Measurements from ENCODE around the gene CDH7.
A peak's percentile ranks its signal among the peaks of the same experiment; 100 is the strongest.

The CDH7 gene

DNA sequence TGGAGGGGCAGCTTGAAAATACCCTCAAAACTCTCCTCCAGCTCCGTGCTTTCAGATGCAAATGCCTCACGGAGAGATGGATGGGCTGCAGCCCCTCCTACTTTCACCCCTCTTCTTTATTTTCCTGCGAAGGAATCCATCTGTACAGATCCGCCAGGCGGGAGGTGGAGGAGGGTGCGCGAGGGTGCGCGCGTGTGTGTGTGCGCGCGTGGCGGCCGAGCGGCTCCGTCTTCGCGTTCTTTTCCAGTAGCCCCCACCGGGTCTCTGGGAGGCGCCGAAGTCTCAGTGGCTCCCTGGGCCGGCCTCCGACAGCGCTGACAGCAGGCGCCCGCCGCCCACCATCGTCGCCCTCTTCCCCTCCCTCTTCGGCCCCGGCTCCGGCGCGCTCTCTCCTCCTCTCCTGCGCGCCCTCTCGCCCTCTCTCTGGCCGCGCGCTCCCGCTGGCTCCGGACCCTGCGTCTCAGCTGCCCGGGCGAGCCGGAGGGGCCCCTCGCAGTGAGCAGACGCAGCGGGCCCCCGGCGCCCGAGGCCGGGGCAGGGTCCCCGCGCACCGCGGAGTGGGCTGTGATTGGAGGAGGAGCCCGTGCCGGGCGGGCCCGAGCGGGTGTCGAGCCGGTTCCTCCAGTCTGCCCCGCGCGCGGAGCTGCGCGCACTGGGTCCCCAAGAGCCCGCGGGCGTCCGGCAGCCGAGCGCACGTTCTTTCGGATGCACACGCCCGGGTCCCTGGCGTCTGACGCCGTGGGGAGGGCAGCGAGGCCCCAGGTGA lies at the start of gene CDH7:
Gene CDH7 (plus strand): TSS at position 624 of the 766 bp plus-strand sequence. CDS start 11,831 bp downstream, outside the sequence.
- DNase-seq, result no peak

- no peak for DNase-seq
These were observed 46.8 kb upstream of the CDH7 start for GRCh38 chr18:65704046-65704445.

GRCh38 chr18:65706646-65707045 lies 44.2 kb upstream of the CDH7 start:
- no peak for DNase-seq

DNA sequence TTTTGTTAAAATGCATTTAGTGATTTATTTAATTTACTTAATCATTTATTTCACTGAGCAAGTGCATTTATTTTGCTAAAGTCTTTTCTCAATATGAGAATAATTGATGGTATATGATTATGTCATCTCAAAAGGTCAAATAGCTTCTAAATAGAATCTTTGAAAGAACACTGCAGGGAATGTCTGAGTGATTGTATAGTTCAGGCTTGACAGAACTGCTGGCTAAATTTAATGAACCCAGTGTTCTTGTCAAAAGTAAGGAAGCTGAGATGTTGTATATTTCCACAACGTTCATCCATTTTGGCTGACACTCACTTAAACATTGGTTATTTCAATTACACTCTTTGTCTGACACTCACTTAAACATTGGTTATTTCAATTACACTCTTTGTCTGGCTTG lies 39.3 kb upstream of the CDH7 start:
- DNase-seq, result no peak

DNA sequence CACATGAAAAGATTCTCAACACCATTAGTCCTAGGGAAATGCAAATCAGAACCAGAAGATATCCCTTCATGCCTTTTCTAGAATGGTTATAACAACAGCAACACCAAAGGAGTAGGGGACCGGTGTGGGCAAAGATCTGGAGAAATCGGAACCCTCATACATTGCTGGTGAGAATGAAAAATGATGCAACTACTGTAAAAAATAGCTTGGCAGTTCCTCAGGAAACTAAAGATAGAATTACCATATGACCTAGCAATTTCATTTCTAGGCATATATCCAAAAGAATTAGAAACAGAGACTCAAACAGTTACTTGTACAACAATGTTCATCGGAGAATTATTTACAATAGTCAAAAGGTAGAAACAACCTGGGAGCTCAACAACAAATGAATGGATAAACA lies 29.2 kb upstream of the CDH7 start:
- DNase-seq, result peak; percentile 59

DNA sequence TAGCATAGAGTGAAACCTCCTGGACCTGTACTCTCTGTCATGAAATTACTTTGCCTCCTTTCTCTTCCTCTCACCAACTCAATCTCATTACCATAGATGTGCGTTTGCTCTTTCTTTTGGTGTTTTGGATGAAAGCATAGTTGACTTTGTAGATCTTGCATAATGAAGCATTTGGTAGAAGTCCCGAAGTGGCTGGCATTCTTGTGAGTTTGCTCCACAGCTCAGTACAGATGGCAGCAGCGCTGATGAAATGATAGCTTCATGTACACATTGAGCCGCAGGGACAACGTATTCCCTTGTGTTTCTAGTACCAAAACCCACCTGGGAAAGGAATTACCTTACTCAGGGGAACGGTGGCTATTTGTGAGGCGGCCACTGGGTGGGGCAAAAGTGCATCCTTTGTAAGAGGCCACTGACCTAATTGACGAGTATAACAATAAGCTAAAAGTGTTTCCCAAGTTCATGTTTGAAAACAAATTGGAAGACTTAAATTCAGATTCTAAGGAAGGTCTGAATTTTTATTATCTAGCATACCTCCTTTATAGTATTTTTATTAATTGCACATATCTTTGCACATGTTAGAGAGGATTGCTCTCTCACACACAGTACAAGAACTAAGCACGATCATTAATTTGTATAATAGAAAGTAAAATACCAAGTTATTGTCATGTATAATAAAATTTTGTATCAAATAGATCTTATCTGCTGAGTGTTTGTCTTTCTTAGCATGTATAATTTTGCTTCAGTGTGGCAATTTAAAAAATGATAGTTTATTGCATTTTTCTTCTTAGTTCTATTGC lies 25.4 kb upstream of the CDH7 start:
- no peak for DNase-seq

DNA sequence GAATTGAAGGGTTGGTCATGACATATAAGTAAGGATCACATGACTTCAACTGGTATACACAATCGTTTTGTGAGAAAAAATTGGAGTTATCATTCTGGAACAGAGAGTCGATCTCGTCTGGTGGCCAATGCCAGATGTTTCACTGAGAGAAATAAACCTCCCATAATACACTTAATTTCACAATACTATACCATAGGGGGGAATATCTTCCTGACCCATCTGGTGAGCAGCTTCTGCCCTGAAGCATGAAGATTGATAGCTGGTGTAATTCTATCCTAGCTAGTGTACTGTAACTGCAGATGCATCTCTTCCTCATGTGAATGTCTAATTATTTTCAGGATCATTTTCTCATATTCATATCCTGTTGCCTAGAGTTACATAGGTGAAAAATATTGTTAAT lies 15.7 kb upstream of the CDH7 start:
- DNase-seq, result no peak

- DNase-seq, result no peak
These were observed 13.3 kb upstream of the CDH7 start for GRCh38 chr18:65737471-65737955.

- no peak for DNase-seq
These were observed 3.9 kb upstream of the CDH7 start for GRCh38 chr18:65746936-65747335.

DNA sequence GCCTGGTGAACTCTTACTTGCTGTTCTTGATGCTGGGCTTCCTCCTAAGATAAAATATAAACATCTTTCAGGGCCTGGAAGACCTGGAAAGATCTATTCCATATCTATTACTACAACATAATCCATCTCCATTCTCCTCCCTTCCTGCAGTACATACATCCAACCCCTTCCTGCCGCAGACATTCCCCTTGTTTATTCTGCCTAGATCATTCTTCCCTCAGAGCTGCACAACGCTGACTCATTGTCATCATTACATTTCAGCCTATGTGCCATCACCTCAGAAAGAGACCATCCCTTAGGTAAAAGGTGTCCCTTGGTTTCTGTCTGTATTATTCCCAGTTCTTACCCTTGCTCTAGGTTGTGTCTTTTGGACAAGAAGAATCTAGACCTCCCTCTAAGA lies 2.5 kb upstream of the CDH7 start:
- DNase-seq, result no peak

DNA sequence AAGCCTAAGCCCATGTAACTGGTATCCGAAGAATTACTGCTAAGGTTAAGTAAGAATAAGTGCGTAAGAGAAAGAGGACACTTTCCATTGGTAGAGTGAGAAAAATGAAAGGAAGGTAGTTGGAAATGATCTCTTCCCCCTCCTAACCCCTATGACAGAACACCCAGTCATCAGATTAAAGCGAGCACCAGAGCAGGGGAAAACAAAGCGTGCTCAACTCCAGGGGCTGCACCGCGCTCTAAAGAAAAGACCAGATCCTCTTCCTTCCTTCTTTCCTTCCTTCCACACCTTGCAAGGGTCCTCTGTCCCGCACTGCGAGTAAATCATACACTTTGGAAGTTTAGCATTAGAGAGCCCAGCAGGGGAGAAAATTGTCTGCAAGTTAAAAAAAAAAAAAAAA lies 971 bp upstream of the CDH7 start:
- no peak for DNase-seq

DNA sequence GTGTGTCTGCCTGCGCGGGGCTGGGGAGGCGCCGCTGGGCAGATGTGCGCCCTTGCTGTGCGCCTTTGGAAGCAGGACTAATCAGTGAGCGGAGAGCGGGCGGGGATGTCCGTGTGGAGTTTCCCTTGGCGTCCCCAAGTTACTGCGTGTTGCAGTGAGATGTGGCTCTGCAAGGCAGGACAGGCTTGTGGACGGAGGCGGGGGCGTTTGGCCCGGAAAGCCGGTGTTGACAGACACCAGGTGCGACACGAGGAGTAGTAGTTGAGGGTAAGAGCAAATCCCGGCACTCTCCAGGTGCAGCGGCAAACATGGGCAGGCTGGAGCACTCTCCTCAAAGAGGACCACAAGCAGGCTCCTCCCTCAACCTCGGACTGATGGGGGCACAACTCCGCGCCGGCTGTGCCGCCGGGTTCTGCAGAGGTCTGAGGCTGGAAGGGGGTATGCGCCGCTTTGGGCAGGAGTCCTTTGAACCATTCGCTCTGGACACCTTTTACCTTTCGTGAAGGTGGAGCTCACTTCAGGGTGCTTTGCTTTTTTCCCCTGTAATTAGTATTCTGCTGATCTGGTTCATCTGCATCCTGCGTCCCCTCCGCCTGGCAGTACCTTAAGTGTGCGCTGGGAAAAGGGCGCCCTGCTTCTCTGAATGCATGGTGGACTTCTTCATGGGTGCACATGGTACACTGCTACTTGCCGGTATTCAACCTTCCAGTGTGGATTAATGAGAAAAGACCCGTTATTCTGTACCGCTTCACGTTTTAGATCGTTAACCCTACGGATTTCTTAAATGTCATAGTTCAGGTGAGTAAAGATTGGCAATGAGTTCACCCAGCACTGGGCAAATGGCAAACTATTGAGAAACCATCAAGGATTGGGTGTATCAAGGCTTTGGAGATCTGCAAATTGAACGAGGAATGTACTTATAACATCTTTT lies 608 bp downstream of the CDH7 start:
- no peak for DNase-seq

- no peak for DNase-seq
These were observed 2.0 kb downstream of the CDH7 start for GRCh38 chr18:65752625-65753325.

DNA sequence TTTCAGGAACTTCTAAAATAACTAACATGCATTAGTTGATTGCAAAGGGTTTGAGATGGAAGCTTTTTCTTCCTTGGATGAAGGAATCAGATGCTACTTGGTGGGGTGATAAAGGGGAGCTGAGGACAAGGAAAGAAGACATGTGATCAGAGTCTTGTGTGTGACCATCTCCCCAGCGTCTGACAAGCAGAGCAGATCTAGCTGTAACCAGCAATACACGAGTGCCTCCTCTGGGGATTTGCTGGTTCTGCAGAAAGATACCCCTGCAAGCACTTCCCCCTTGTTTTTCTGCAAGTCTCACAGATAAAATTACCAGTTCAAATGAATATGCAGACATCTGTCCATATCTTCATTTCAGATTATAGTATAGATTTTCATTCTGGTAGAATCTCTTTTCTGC lies 2.7 kb downstream of the CDH7 start:
- peak; percentile 59 for DNase-seq

GRCh38 chr18:65754121-65754520 lies 3.3 kb downstream of the CDH7 start:
- peak; percentile 62 for DNase-seq

GRCh38 chr18:65755616-65756015 lies 4.8 kb downstream of the CDH7 start:
- DNase-seq, result no peak

GRCh38 chr18:65760457-65760856 lies 9.6 kb downstream of the CDH7 start:
- no peak for DNase-seq

- no peak for DNase-seq
These were observed 11.0 kb downstream of the CDH7 start for GRCh38 chr18:65761636-65762295.

GRCh38 chr18:65762556-65762955 lies 11.7 kb downstream of the CDH7 start:
- no peak for DNase-seq

- DNase-seq, result no peak
These were observed 16.6 kb downstream of the CDH7 start for GRCh38 chr18:65767406-65767805.

DNA sequence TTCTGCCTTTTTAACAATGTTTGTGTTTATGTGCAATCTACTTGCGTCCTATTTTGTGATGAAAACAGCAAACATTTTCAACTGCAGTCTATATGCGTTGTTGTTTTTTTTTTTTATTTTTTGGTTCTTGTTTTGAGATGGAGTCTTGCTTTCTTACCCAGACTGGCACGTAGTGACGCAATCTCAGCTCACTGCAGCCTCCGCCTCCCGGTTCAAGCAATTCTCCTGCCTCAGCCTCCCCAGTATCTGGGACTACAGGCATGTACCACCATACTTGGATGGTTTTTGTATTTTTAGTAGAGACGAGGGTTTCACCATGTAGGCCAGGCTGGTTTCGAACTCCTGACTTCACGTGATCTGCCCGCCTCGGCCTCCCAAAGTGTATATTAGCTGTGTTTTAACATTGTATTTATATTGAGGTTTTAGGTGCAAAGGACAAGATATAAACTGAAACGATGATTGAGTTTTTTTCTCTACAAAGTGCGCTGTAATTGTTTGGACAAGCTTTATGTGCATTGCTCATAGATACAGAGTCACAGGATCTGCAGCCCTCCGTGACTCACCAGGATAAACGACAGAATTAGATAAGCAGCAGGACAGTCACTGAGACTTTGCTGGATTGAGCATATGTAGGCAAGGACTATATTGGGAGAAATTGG lies 17.4 kb downstream of the CDH7 start:
- DNase-seq, result no peak

All from MV-4-11 (cell line).